ENCODE results near the gene RIPPLY2.
"Not testable (repeated sequence)": the region's sequence is repeated elsewhere in the genome, so short reads cannot be mapped to it uniquely, and the experiment has no call there.

Gene RIPPLY2

GRCh38 chr6:83897094-83897493 lies 43.9 kb downstream of the RIPPLY2 start:
- FAIRE-seq; DNase-seq (ENCODE audit: low spot score): not testable (repeated sequence)

GRCh38 chr6:83901624-83902023 lies 48.5 kb downstream of the RIPPLY2 start:
- FAIRE-seq (no peak), DNase-seq (ENCODE audit: low spot score) (no peak)

GRCh38 chr6:83904395-83904794 lies 51.2 kb downstream of the RIPPLY2 start:
- DNase-seq (ENCODE audit: low spot score) (no peak), FAIRE-seq (no peak)

GRCh38 chr6:83905648-83906047 lies 52.5 kb downstream of the RIPPLY2 start:
- DNase-seq (ENCODE audit: low spot score), result no peak
- FAIRE-seq, result no peak

All from RCC 7860 (cell line).